Measurements from ENCODE around the gene MX2.

GRCh38 chr21:41451753-41452676, 90.2 kb downstream of the MX2 start:
- TF ChIP-seq CTCF (IDR thresholded peaks at IDR 0.05; ENCODE audit: low read depth, low read length) (no peak), POLR2A (IDR thresholded peaks at IDR 0.05; ENCODE audit: extremely low read depth, insufficient read length) (no peak), MAX (IDR thresholded peaks at IDR 0.05; ENCODE audit: low read depth, low read length) (no peak)
